ENCODE measurements around the gene RFC3. TPM values are rescaled to one million over a fixed set of nuclear protein-coding genes. Genes with fewer than 3 reads are reported as not detected.

Gene RFC3
- total and polyA plus RNA-seq, 2 of the 13 experiments (the other 11 are each of a cell fraction or from before 2014, with no cell fraction given): 16.0 to 55.7 TPM

- no peak for TF ChIP-seq ZNF281 (CRISPR knock-in tag; IDR thresholded peaks at IDR 0.05; ENCODE audit: borderline replicate concordance)
- TF ChIP-seq ZNF33A (CRISPR knock-in tag; IDR thresholded peaks at IDR 0.05; ENCODE audit: borderline replicate concordance): peak; percentile 61; the same call in 1 of the 2 replicates
- TF ChIP-seq SIX1 (CRISPR knock-in tag; IDR thresholded peaks at IDR 0.05; ENCODE audit: borderline replicate concordance): no peak
- TF ChIP-seq ZSCAN30 (CRISPR knock-in tag; IDR thresholded peaks at IDR 0.05): no peak
- TF ChIP-seq REPIN1 (CRISPR knock-in tag; IDR thresholded peaks at IDR 0.05; ENCODE audit: borderline replicate concordance, low read depth): peak; percentile 93
- TF ChIP-seq PAX8 (CRISPR knock-in tag; IDR thresholded peaks at IDR 0.05; ENCODE audit: borderline replicate concordance): no peak
- TF ChIP-seq ZNF143 (CRISPR knock-in tag; IDR thresholded peaks at IDR 0.05): peak; percentile 34; the same call in 1 of the 2 replicates
- no peak for TF ChIP-seq PRDM15 (CRISPR knock-in tag; IDR thresholded peaks at IDR 0.05)
- no peak for TF ChIP-seq MBNL3 (CRISPR knock-in tag; conservative IDR thresholded peaks at IDR 0.05)
- peak; percentile 46; the same call in 1 of the 2 replicates for TF ChIP-seq ZNF263 (CRISPR knock-in tag; IDR thresholded peaks at IDR 0.05)
- TF ChIP-seq ZNF670 (CRISPR knock-in tag; IDR thresholded peaks at IDR 0.05; ENCODE audit: borderline replicate concordance): peak; percentile 69; the same call in 1 of the 2 replicates
- no peak for TF ChIP-seq BHLHE40 (IDR thresholded peaks at IDR 0.05; ENCODE audit: low read length)
- peak; percentile 61; the same call in 1 of the 2 replicates for TF ChIP-seq IRF9 (CRISPR knock-in tag; IDR thresholded peaks at IDR 0.05; ENCODE audit: borderline replicate concordance)
- 0 out of 2 replicates have a peak, but pooled peaks have one; percentile 22 for TF ChIP-seq BCL3 (CRISPR knock-in tag; IDR thresholded peaks at IDR 0.05)
- no peak; the same call in 1 of the 2 replicates for TF ChIP-seq ZBTB26 (CRISPR knock-in tag; IDR thresholded peaks at IDR 0.05; ENCODE audit: borderline replicate concordance)
- TF ChIP-seq ATM (IDR thresholded peaks at IDR 0.05; ENCODE audit: borderline replicate concordance): no peak
- TF ChIP-seq RARA (CRISPR knock-in tag; IDR thresholded peaks at IDR 0.05): peak; percentile 33; the same call in 1 of the 2 replicates
- TF ChIP-seq MZF1 (CRISPR knock-in tag; IDR thresholded peaks at IDR 0.05; ENCODE audit: borderline replicate concordance): no peak
Measured at GRCh38 chr13:33817901-33818706, at the start of gene RFC3 (continued).
